NOMO-1 treated with DMSO at 0.1 percent for 48 hours (cell line): ENCODE data around the gene TMEM131.
"Not testable (repeated sequence)": the region's sequence is repeated elsewhere in the genome, so short reads cannot be mapped to it uniquely, and the experiment has no call there.

Experiments used
- DNase-seq: peaks from one replicate; lab custom pipeline; 2025; ENCODE audit not compliant: unreplicated experiment; lab: John Stamatoyannopoulos, UW

TMEM131 gene, protein sequence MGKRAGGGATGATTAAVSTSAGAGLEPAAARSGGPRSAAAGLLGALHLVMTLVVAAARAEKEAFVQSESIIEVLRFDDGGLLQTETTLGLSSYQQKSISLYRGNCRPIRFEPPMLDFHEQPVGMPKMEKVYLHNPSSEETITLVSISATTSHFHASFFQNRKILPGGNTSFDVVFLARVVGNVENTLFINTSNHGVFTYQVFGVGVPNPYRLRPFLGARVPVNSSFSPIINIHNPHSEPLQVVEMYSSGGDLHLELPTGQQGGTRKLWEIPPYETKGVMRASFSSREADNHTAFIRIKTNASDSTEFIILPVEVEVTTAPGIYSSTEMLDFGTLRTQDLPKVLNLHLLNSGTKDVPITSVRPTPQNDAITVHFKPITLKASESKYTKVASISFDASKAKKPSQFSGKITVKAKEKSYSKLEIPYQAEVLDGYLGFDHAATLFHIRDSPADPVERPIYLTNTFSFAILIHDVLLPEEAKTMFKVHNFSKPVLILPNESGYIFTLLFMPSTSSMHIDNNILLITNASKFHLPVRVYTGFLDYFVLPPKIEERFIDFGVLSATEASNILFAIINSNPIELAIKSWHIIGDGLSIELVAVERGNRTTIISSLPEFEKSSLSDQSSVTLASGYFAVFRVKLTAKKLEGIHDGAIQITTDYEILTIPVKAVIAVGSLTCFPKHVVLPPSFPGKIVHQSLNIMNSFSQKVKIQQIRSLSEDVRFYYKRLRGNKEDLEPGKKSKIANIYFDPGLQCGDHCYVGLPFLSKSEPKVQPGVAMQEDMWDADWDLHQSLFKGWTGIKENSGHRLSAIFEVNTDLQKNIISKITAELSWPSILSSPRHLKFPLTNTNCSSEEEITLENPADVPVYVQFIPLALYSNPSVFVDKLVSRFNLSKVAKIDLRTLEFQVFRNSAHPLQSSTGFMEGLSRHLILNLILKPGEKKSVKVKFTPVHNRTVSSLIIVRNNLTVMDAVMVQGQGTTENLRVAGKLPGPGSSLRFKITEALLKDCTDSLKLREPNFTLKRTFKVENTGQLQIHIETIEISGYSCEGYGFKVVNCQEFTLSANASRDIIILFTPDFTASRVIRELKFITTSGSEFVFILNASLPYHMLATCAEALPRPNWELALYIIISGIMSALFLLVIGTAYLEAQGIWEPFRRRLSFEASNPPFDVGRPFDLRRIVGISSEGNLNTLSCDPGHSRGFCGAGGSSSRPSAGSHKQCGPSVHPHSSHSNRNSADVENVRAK (N-terminal part only)

DNA sequence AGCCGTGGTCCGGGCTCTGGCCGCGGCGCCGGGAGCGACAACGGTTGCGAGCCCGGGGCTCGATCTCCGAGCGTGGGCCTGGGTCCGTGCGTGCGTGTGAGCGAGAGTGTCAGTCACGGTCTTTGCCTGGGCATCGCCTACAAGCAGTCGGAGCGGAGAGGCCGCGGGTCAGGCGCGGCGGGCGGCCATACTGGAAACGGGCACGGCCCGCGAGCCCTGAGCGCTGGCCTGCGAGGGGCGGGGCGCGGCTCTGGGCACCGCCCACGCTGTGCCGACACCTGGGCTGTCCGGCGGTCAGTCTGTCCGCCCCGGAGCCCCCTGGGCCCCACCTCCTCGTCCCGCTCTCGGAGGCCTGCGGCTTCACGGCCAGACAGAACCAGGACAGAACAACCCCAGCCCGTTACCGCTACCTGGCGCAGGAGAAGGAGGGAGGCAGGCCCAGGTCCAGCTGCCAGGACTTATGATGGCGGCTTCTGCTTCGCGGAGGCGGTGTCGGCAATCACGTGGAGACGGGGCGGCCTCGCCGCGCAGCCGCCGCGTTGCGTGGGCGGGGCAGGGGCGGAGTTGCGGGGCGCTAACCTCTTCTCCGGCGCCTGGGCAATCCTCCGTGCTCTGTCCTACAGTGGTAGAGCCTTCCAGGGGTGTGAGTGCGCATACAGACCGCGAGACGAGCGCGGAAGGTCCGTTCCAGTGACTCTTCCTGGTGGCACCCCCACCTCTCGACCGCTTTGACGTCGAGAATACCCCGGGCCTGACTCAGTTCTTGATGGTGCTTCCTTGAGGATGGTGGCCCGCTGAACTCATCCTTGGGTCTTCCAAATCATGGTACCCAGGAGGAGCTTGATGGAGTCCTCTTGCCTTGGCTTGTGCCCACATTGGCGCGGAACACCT lies at the start of gene TMEM131:
Gene TMEM131, minus strand, starts transcription at position 215 of the 891 bp plus-strand sequence. CDS start 286 bp downstream, outside the sequence.
- DNase-seq: peak; percentile 91

DNA sequence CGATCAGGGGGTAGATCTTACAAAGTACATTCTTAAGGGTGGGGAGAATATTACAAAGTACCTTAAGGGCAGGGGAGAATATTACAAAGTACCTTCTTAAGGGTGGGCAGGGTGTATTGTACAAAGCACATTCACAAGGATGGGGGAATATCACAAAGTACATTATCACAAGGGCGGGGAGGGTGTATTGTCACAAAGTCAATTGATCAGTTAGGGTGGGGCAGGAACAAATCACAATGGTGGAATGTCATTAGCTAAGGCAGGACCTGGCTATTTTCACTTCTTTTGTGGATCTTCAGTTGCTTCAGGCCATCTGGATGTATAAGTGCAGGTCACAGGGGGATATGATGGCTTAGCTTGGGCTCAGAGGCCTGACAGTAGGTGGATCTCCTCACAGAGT lies 49.0 kb upstream of the TMEM131 start:
- not testable (repeated sequence) for DNase-seq

DNA sequence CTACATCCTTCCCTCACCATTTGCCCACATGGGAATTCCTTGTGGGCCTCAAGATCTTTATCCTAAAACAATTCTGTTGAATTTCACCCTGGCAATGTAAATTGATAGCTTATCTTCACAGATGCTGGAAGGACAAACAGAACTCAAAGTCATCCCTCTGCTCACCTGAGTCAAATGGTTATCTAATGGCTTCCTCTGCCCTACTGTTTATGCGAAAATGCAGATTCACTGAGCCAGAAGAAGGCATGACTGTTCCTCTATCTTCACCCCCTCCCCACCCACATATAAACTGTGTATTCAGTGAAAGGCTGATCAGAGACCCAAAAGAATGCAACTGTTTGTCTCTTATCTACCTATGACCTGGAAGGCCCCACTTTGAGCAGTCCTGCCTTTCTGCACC lies 47.4 kb upstream of the TMEM131 start:
- DNase-seq: no peak

DNA sequence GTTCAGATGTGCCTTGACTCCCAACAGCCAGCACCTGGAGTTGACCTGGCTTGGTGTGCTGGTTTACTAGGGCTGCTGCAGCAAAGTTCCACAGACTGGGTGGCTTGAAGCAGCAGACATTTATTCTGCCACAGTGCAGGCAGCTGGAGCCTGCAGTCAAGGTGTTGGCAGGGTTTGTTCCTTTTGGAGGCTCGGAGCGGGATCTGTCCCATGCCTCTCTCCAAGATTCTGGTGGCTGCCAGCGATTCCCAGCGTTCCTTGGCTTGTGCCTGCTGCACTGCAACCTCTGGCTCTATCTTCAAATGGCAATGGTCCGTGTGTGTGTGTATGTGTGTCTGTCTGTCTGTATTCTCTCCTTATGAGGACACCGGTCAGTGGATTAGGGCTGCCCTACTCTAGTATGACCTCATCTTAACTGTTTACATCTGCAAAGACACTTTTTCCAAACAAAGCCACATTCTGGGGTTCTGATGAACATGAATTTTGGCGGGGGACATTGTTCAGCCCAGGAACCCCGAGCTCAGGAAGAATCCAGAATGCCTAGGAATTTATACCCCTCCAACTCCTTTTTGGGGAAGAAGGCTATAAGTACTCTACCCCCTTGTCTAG lies 44.7 kb upstream of the TMEM131 start:
- DNase-seq: no peak

DNA sequence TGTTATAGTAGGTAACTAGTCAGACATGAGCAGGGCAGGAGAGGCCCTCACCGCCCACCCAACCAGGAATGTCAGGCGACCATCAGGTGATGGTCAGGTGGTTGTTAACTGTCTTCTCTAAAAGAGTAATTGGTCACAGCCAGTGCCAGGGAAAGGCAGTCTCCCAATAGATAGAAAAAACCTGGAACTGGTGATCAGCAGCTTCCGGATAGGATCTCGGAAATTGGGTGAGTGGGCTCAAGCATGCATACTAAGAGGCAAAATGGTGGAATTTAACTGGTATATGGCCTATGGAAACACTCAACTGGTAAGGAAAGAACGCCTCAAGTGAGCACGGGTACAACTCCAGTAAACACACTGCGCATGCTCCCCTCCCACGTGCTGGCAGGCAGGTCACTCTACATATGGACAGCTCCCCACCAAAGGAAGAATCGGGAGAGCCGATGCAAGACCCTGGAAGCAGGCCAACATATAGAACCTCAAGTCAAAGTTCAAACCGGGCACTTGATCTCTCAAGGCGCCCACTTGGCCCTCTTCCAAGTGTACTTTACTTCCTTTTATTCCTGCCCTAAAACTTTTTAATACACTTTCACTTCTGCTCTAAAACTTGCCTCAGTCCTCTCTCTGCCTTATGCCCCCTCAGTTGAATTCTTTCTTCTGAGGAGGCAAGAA lies 43.5 kb upstream of the TMEM131 start:
- peak; percentile 94 for DNase-seq

DNA sequence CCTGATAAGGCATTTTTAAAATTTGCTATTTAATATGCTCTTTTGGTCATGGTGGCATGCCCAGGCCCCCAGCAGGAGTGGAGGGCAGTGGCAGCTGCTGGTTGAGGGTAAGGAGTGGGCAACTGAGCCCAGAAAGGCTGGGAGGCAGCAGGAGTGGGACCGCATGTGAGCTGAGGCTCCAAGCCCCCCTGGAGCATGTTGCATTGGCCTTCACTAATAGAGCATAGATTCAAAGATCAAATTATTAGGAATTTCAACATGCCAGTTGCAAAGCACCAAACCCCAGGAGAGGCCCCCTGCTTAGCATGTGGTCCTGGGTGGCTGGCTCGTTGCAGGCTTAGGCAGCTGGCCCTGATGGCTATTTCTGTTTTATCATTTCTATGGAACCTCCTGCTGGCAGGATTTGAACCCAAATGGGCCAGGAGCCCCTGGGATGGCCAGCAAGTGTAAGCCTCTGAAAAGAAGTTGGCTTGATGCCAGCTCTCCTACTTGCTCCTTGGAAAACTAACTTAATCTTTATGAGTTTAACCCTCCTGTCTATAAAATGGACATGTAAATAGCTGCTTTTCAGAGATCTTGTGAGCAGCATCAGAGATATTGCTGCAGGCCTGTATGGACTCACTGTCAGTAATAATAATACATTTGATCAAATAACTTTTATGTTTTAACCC lies 42.1 kb upstream of the TMEM131 start:
- DNase-seq: no peak

DNA sequence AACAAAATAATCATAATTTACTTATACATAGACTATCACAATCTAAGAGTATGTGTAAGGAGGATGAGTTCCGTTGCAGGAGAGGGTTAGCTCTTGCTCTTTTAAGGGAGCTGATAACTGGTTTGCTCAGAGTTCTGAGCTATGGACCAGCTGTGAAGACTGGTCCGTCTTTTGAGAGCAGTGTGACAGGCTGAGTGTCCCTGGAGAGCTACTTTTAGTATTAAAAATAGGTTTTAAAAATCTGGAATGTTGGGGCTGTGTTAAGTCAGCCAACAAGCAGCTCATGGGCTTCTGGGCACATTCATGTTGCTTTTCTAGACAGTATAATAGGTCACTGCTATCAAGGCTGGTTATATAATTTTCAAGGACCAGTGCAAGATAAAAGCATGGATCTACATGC lies 41.5 kb upstream of the TMEM131 start:
- no peak for DNase-seq

DNA sequence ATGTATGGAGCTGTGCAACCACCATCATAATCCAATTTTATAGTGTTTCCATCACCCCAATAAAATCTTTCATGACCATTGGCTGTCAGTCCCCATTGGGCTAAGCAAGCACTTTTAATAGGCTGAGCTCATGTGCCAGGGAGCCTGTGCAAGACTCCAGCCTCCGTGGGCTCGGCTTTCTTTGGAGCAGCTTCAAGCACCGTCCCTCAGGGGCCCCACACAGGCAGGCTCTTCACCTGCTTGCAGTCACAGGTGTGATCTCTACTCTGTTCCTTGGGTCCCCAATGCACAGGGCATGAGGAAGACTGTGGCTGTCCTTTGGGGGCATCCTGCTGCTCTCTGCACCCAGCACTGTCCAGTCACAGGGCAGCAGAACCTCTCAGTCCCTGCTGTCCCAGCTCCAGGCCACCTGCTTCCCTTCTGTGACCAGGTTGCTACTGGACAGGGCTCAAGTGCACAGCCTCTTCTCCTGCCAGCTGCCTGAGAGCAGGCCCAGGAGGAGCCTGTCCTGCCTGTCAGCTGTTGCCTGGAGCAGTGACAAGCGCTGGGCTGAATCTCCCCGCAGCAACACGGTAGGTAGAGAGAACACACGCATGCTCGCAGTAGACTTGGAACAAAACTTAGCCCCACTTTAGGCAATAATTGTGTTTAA lies 40.7 kb upstream of the TMEM131 start:
- no peak for DNase-seq

DNA sequence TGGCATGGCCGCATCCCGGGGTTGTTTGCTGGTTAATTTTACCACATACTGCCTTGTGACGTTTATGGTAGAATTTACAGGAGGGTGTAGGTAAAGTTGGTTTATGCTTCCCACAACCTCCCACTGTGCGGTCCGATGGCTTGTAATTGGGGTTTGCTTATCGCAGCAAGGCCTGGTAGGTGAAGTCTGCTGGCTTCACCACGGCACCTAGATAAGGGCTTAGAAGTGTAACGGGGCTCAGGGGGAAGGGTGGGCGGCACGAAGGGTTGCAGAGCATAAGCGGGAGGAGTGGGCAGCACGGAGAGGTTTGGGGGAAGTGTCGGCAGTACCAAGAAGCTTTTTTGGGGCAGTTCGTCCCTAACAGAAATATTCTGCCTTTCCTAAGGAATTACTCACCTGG lies 39.0 kb upstream of the TMEM131 start:
- DNase-seq: no peak

DNA sequence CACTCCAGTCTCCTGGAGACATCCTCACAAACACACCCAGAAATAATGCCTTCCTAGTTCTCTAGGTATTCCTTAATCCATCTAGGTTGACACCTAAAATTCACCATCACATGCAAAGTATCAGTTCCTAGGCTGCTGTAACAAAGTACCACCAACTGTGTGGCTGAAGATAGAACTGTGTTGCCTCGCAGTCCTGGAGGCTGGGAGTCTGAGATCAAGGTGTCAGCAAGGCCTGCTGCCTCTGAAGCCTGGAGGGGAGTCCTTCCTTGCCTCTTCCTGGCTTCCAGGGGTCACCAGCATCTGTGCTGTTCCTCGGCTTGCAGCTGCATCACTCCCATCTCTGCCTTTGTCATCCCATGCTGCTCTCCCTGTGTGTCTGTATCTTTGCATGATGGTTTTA lies 36.3 kb upstream of the TMEM131 start:
- DNase-seq: no peak

DNA sequence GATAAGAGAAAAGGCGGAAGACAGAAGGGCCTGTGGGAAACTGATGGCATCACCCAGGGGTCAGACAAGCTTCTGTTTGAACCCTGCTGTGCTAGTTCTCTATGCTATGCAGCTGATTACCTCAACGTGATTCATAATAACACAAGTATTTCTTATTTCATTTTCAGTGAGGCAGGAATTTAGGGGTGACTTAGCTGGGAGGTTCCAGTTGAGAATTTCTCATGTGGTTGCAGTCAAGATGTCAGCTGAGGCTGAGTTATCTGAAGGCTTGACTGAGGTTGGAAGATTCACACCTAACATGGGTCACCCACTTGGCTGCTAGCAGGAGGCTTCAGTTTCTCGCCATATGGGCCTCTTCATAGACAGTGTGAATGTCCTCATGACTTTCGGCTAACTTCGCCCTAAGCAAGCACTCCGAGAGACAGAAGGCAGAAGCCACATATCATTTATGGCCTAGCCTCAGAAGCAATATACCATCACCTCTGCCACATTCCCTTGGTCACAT lies 34.0 kb upstream of the TMEM131 start:
- no peak for DNase-seq

DNA sequence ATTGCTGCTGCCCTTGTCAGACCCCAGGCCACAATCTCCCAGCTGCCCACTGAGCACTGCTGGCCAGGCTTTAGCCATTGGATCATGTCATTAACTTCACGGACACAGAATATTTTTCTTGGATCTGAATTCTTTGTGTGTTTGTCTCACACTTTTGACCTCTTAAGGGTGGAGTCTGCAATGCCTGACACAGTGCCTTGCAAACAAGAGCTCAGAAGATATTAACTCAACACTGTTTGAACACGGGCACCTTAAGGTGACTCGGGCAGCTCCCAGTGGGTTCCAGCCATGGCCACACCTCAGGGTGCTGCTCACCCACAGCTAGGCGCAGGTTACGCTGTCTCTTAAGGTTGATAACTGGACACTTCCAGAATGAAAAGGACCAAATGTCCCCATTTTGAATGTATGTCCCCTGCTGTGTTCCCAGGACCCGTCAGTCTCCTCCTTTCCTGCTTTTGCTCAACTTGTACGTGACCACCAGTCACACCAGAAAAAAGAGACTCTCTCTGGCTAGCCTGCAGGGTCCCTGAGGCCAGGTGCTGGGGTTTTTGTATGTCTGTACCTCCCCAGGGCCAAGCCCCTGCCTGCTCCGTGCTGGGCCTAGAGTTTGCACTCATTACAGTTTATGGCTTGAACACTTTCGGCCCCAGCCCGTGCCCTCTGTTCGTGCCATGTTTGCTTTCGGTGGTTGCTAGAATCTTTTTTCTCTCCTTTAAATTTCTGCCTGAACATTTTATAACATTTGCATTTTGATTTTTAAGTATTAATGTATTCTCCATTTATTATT lies 33.4 kb upstream of the TMEM131 start:
- DNase-seq: no peak

DNA sequence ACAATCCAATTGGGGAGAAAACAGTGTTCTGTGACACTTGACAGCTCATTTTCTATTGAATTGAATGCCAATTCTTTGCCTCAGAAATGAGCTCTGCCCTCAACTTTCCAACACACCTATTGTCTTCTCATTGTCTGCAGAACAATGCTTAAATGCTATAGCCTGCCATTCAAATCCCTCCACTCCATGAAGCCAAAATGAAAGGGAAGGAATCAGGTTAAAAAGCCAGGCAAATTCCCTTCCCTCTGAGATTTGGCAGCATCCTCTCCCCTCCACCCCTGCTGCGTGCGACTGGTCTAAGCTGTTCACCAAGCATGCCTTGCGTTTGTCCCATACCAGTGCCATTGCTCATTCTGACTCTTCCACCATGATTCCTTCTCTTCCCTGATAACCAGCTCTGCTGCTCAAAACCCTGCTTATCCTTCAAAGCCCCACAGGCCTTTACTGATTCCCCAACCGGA lies 32.4 kb upstream of the TMEM131 start:
- DNase-seq: no peak

DNA sequence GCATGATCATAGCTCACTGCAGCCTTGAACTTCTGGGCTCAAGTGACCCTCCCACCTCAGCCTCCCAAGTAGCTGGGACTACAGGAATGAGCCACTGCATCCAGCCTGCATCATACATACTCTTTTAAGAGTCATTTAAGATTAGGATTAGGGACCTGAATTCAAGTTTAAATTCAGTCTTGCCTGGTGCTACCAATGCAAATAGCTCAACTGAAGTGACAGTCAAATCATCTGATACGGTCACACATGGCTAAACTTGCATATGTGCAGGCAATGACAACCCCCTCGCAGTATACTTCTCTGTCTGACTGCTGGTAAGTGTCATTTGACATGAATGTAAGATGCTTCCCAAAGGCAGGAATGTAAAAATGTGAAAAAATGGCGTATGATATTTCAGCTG lies 31.8 kb upstream of the TMEM131 start:
- no peak for DNase-seq

DNA sequence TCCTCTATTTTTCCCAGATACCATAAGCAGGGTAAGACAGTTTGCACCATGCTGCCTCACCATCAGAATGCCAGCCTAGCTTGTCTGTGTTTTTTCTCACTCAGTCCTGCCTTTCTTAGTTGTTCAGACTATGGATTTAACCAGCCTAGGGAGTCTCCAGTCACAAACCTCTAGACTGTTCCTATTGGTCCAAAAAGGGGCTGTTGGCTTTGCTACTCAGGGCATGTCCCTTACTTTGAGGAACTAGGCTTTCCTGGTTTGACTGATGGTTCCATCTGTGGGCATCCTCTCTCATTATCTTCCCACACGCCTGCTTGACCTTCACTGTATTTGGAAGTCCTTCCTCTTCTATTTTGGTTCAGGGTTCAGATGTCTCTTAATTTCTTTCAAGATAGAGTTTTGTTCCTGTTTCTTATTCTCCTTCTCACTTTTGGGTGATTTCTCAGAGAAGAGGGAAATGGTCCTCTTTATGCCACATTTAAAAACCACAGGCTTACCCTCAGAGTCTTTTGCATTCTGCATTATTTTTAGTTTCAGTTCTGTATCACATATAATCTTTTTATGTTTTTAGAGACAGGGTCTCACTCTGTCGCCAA lies 31.3 kb upstream of the TMEM131 start:
- peak; percentile 98 for DNase-seq

DNA sequence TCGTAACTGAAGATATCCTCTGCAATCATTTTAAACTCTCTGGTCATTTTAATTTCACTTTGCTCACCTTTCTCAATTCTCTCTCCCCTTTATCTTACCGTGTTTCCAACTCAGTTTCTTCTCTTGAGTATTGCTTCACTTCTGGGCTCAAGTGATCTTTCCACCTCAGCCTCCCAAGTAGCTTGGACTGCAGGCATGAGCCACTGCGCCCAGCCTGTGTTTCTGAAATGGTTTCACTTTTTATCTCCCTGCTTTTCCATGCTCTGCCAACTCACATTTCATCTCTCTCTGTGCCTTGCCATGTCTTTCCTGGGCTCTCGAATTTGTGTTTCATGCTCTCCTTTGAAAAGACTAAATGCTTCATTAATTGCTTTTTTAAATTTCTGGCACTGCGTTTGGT lies 30.5 kb upstream of the TMEM131 start:
- no peak for DNase-seq

DNA sequence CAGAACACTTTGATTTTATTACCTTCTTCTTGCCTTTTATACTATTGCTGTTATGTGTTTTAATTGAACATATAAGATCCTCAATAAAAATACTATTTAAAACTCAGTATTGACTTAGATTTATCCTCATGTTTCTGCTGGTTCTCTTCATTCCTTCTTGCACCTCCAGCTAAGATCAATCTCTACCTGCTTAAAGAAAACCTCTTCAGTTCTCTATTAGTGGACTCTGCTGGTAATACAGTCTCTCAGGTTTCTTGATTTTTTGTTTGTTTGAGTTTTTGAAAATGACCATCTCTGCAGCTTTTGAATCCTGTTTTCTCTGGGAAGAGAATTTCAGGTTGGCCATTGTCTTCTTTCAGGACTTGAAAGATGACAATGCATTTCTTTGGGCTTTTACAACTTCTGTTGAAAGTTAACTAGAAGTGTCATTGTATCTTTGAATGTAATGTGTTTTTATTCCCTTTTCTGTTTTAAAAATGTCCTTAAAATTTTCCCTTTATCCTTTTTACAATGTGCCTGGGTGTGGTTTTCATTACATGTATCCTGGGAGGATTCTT lies 29.8 kb upstream of the TMEM131 start:
- DNase-seq: no peak
